SIG-M5 treated with dmso at 0.1 percent for 504 hours (cell line): ENCODE measurements around the gene DNM1L.
A peak's percentile ranks its signal among the peaks of the same experiment; 100 is the strongest.
"Not testable (repeated sequence)": the region's sequence is repeated elsewhere in the genome, so short reads cannot be mapped to it uniquely, and the experiment has no call there.

Experiments used
- DNase-seq: peaks from one replicate; lab custom pipeline; 2025; ENCODE audit not compliant: unreplicated experiment; lab: John Stamatoyannopoulos, UW

DNM1L gene

GRCh38 chr12:32695787-32696186, 16.7 kb downstream of the DNM1L start:
- DNase-seq, result no peak

- no peak for DNase-seq
These were observed 18.3 kb downstream of the DNM1L start for GRCh38 chr12:32697445-32697844.

DNA sequence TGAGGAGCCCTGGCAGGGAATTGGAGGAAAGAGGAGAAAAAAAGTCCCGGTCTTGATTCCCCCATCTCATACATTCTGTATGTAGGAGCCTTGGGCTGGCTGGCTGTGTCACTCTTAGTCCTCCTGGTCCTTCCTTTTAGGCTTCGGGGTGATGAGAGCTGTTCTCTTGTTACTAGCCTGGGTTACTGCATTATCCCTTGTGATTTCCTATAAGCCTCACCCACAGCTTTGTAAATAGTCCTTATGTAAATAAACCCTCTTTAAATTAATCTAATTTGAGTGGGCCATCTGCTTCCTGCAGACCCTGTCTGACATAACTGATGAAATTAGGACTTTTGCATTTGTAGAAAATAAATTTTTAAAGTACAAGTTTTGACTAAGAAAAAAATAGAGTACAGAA, 19.2 kb downstream of the DNM1L start:
- no peak for DNase-seq

DNA sequence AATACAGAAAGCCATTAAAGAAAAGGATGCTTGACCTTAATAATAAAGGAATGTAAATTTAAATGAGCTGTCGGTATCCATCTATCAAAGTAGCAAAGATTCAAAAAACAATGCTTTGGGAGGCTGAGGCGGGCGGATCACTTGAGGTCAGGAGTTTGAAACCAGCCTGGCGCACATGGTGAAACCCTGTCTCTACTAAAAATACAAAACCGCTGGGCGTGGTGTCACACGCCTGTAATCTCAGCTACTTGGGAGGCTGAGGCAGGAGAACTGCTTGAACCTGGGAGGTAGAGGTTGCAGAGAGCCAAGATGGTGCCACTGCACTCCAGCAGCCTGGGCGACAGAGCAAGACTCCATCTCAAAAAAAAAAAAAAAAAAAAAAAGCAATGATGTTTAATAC, 20.3 kb downstream of the DNM1L start:
- DNase-seq, result not testable (repeated sequence)

- DNase-seq, result no peak
These were observed 23.4 kb downstream of the DNM1L start for GRCh38 chr12:32702473-32702872.

DNA sequence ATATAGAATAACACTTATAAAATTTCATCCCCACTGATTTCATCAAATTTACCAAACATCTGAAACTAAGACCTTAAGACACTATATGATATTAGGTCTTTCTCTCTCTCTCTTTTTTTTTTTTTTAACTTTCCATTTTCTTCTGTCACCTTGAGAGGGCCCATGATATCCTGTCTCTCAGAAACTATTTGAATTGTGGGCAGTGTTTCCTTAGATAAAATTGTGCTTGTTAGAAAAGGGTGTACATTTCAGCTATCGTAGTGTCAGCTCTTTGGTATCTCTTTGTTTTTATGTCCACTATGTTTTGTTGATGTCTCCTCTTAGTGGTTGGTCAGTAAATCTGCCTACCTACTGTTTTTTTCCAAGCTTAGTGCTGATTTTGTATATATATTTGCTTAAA, 23.8 kb downstream of the DNM1L start:
- no peak for DNase-seq

GRCh38 chr12:32705783-32706182, 26.7 kb downstream of the DNM1L start:
- DNase-seq, result no peak

GRCh38 chr12:32706335-32707024, 27.4 kb downstream of the DNM1L start:
- no peak for DNase-seq

DNA sequence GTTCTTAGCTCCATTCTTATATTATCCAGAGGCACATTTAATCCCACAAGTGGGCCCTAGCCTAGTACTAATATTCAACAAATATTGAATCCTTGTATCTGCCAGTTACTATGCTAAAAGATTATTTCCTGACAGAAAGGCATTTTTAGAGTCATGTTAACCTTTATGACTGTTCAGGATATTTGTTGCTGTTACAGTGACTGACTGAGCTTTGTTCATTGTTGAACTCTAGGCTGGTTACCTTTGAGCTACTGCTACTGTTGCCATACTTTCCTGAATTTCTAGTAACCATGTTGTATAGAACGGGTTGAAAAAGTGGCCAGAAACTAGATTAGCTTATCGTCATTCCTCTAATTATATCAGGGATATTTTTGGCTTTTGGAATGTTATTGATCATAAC, 29.8 kb downstream of the DNM1L start:
- no peak for DNase-seq

DNA sequence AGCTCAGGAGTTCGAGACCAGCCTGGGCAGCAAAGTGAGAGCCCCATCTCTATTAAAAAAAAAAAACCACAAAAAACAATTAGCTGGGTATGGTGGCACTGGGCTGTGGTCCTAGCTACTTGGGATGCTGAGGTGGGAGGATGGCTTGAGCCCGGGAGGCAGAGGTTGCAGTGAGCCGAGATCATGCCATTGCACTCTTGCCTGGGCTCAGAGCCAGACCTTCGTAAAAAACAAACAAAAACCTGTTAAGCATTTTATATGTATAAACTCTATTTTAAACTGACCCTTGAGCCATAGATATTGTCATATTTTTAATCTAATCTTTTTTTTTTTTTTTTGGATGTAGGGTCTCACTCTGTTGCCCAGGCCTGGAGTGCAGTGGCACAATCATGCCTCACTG, 35.7 kb downstream of the DNM1L start:
- DNase-seq, result no peak

- no peak for DNase-seq
These were observed 39.8 kb downstream of the DNM1L start for GRCh38 chr12:32718926-32719325.

DNA sequence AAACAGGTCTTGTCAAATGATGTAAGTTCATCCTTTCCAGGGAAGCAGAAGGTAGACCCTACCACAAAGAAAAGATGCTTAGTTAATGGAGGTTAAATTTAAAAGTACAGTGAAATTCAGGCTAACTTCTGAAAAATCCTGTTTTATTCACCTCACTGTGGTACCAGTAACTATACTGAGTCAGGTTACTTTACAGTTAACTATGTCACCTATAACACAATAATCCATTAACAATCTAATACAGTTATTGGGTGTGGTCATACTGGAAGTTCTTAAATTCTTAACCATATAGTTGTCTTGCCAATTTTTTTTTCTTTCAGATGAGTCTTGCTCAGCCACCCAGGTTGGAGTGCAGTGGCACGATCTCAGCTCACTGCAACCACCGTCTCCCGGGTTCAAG, 46.2 kb downstream of the DNM1L start:
- not testable (repeated sequence) for DNase-seq

GRCh38 chr12:32726286-32726685, 47.2 kb downstream of the DNM1L start:
- DNase-seq, result no peak

DNA sequence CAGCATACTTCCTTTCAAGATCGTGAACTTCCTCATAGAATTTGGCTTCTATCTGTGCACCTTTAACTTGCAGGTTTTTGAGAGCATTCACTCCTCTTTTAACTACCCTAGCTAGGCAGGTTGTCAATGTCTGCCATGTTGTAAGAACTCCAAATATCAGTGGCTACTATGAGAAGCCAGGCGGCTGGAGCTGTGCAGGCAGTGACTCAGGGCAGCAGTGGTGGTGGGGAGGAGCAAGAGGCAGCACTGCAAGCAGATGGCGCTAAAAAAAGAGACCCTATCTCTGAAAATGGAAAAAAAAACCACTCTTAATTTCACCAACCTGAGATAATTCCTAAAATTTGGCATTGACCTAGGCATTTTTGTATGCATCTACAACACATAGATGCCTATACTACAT, 48.1 kb downstream of the DNM1L start:
- no peak for DNase-seq

DNA sequence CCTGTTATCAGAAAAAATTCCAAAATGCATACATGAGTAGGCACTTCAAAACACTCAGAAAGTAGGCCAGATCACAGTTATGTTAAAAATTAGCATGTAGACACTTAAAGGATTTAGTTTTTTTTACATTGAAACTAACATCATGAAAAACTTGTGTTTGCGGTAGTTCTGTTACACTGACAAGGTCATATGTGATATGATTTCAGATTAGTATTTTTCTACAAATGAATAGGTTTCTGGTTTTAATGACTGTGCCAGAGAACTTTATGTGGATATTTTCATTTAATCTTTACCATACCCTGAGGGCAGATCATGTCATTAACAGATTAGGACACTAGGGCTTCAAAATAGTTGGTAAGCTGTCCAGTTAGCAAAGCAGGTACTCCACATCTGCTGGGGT, 55.9 kb downstream of the DNM1L start:
- DNase-seq, result no peak

GRCh38 chr12:32736445-32736844, 57.3 kb downstream of the DNM1L start:
- DNase-seq, result no peak

GRCh38 chr12:32737715-32738114, 58.6 kb downstream of the DNM1L start:
- no peak for DNase-seq

DNA sequence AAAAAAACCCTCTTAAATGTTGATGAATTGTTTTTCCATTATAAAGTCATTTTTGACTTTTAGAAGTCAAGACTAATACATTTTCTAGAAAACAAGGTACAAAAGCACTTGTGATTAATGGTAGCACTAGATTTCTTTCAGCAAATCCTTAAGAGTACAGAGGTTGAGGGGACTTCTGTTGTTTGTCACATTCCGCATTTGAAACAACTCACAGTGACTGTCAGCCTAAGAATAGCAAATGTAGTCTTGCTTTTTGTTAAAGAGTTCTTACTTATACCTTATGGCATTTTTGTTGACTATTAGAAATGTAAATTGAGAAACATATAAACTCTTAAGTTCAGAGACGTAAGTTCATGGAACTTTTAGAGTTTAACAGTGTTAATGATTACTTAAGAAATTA, 60.2 kb downstream of the DNM1L start:
- no peak for DNase-seq

DNA sequence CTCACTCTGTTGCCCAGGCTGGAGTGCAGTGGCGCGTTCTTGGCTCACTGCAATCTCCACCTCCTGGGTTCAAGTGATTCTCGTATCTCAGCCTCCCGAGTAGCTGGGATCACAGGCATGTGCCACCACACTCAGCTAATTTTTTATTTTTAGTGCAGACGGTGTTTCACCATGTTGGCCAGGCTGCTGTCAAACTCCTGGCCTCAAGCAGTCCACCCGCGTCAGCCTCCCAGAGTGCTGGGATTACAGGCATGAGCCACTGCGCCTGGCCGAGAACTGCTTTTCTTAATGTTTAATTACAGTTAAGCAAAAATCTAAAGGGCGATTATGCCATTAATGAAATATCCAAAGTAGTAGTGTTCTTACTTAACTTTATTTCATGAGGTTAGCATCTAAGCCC, 63.0 kb downstream of the DNM1L start:
- no peak for DNase-seq

DNA sequence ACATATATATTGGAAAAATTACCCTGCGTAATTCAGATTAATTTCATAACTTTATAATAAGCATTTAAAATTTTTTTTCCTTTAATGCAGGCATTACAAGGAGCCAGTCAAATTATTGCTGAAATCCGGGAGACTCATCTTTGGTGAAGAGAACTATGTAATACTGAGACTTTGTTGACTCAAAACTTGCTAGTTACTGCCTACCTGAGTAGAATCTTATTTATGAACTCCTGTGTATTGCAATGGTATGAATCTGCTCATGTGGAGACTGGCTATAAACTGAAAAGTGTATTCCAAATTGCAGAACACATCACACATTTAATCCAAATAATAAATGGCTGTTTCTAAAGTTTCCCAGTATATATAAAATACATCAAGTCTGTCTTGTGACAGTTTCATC, 64.2 kb downstream of the DNM1L start:
- no peak for DNase-seq

GRCh38 chr12:32753605-32754004, 74.5 kb downstream of the DNM1L start:
- no peak for DNase-seq

DNA sequence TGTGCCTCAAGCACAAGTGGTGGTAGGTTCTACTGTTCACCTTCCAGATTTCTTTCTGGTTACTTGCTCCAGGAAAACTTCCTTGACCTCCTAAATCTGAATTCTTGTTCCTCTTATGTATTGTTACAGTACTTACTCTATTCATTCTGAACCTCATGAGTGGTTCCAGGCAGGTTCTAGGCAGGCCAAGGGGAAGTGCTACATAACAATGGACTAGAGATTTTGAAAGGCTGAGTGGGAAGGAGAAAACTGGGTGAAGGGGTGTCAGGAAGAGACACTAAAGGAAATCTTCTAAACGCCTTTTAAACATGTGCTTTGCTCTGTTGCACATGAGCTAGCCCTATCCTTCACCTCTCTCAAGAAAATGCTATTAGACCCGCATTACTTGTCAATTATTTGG, 75.0 kb downstream of the DNM1L start:
- peak; percentile 43 for DNase-seq

DNA sequence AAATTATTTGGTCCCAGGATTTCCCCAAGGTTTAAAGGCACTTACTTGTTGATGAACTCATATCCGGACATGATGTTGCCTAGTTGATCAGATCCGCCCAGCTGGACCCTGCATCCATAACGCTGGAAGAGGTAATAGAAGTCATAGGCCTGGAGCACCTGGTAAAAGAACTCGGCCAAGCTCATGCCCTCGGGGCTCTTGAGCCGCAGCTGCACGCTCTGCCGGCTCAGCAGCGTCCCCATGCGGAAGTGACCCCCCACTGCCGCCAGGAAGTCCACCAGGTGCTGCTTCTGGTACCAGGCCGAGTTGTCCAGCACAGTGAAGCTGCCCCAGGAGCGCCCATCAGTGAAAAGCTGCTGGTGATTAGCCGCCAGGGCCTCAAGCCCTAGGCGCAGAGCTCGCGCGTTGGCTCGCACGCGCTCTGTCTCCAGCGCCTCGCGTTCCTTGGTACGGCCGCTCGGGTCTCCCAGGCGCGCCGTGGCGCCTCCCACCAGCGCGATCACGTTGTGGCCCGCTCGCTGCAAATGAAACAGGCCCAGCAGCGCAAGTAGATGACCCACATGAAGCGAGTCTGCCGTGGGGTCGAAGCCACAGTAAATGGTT, 76.1 kb downstream of the DNM1L start:
- peak; percentile 82 for DNase-seq
